Measurements from ENCODE around the gene SEC11A.
"Not testable (repeated sequence)": the region's sequence is repeated elsewhere in the genome, so short reads cannot be mapped to it uniquely, and the experiment has no call there.

- not testable (repeated sequence) for TF ChIP-seq CTCF, POLR2A (IDR thresholded peaks at IDR 0.05)
These were observed 29.5 kb downstream of the SEC11A start for GRCh38 chr15:84686446-84686845.
